HG03135 (cell line): Measurements from ENCODE around the gene PCSK5.

Source experiments
- ATAC-seq: cut with Tn5 transposase; IDR thresholded peaks from one replicate; pipeline ENCODE4 v1.9.1; 2021; ENCODE audit warnings: mild to moderate bottlenecking, moderate library complexity; ENCODE audit not compliant: unreplicated experiment

Gene PCSK5

DNA sequence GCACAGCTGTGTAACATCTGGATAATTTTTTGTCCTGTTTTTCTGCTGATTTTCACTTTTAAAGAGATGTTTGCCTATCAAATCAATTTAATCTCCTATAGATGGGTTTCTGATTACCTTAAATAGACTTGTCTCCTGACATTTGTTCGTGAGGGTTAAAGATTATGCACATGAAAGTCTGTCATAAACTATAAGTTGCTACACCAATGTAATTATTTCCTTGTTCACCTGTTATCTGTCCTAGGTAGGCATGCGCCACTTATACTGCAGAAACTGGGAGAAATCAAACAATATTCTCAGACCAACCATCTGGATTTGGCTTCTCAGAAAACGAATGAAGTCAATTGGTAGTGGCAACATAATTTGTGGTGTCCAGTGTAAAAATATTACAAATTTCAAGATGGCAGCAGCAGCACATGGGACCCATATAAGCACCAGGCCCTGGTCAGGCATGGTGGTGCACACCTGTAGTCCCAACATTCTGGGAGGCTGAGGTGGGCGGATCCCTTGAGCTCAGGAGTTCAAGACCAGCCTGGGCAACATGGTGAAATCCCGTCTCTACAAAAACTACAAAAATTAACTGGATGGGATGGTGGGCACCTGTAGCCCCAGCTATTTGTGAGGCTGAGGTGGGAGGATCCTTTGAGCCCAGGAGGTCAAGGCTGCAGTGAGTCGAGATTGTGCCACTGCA, 483.5 kb downstream of the PCSK5 start:
- no peak for ATAC-seq

DNA sequence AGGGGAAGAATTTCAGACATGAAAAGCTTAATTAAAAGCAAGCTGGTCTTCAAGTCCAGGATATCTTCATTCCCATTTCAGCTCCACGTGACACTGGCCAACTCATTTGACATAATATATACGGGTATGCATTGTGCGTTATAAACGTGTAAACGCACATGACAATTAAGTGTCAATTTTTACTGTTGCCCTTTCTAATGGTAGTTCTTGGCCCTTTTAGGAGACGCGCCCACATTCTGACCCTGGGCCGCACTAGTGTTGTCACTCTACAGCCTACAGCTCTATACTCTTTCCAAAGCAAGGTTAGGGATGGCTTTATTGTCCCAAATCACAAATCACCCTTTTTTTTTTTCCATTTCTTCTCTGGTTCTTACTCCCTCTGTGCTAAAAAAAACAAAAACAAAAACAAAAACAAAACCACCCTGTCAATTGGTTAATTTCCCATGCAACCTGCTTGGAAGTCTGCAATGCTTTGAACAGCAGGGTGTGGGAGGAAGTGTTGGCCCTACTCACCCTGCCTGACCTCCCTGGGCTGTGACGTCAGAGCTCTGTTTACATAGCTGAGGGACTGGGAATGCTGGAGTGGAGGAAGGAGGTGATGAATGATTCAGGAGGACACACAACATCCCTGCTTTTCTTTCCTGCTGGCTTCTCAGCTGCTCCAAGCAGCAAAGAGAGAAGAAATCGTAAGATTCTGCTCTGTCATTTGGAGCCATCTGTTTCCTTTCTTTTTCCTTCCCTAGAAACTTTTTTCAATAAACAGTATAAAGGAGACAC, 484.5 kb downstream of the PCSK5 start:
- no peak for ATAC-seq

DNA sequence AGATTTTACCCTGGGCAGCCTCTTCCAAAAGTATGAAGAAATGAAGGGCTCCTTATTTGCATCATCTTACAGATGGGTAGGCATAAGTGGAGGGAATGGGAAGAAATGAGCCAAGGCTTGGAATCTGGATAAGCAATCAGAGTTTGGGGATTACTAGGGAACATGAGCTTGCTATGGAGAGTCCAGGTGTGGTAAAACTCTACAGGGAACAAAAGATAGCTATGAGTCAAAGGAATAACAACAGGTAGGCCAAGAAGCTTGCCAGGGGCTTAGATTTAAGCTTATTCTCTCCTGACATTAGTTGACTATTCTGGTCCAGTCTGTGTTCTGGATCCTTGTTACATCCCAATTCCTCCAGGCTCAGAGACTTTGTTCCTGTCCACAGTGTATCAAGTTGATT, 487.3 kb downstream of the PCSK5 start:
- no peak for ATAC-seq

DNA sequence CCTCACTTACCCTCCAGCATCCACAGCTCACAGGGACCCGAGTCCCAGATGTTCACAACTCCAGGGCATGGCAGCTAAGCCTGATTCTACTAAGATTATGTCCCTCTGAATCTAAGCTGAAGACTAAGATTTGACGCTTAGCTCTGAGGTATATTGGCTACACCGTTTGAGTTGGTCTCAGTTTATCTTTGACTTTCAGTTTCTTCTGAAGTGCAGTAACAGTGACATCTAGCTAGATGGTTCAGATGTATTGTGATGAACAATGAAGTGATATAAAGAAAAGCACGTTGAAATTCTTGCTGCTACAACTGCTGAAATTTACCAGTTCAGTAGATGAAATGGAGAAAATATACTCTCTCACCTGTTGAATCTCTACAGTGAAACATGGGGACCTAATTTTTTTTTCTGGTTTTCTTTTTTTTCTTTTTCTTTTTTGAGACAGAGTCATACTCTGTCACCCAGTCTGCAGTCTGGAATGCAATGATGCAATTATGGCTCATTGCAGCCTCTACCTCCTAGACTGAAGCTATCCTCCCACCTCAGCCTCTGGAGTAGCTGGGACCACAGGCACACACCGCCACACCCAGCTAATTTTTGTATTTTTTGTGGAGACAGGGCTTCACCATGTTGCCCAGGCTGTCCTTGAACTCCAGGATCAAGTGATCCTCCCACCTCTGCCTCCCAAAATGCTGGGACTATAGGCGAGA, 488.0 kb downstream of the PCSK5 start:
- ATAC-seq, result no peak

DNA sequence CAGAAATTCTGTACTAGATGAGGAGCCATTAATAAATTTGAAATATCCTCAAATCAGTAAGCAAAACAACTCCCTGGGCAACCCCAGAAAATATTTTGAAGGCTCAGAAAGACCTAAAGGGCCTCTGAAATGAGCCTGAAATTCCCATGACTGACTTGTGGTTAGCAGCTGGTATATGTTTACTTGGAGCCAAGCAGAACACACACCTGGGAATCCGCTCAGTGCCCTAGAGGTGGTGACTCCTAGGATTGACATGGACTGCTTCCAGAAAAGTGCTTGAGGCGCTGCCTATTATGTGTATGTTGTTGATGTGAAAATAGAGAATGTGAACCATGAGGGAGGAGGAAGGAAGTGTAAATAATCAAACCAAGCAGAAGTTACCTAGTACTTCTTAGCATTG, 489.0 kb downstream of the PCSK5 start:
- ATAC-seq, result no peak

DNA sequence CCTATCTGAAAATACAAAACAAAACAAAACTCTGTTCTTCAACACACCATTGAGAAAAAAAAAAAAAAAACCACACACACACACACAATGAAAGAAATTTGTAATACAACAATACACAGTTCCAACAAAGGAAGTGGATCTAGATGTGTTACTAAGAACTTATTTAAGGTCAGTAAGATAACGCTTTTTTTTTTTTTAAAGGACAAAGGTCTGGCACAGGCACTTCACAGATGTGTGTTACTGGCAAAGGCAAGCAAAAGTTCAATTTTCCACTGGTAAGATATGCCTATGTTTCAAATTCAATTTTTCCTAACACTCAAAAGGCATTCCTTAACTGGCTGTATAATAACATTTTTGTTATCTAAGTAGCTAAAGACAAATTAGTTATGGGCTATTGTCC, 500.2 kb downstream of the PCSK5 start:
- ATAC-seq, result no peak

DNA sequence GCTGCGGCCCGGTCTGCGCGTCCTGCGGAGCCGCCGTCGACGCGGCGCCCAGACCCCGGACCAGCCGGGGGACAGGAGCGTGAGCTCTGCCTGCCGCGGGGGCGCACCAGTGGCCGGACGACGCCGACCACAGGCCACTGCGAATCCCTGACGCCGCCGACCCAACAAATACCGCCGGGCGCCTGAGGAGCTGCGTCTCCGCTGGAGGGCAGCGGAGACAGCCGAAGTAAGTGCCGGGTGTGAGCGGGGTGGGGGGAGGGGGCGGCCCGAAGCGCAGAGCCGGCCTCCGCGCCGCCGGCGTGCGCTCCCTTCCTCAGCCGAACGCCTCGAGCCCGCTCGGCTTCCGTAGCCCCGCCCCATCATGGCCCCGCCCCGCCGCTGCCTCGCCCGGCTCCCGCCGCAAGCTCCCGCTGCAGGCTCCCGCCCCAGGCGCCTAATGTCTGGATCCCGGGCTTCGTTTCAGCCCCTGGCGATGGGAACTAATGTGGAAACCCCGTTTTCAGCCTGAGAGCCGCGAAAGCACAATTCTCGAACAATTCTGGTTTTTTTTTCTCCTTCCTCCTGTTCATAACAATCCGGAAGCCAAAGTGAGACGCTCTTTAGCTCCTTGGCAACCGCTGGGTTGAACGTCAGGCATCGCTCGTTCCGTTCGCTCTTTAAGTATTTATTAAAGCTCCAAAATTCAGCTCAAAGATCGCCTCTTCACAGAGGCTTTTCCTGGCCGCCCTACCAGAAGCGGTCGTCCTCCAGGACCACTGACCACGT, 503.9 kb downstream of the PCSK5 start, which contains the start of gene RFK:
Gene RFK (minus strand): TSS at position 232 of the 765 bp plus-strand sequence. CDS start 255 bp downstream, outside the sequence.
- ATAC-seq, result peak; percentile 72

DNA sequence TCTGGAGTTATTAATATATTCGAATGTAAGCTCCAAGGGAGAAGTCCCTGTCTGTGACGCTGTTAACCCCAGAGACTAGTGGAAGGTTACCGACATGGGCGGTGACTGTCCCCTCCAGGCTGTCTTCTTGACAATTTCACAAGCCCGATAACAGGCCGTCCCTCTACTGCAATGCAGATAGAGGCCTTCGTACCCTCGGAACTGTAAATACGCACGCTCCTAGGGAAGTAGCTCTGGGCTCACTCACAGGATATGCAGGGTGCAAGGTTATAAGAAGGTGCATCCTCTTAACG, 504.4 kb downstream of the PCSK5 start:
- ATAC-seq, result peak; percentile 63

DNA sequence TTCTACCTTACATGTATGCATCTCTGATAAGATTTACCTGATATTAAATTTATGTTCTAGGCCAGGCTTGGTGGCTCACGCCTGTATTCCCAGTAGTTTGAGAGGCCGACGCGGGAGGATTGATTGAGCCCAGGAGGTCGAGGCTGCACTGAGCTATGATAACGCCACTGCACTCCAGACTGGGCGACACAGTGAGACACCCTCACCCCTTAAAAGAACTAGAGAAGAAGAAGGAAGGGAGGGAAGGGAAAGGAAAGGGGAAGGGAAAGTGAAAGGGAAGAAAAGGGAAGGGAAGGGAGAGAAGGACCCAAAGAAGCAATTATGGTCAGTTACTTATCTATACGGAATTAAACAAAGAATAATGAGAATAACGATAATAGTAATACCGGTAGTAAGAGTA, 504.9 kb downstream of the PCSK5 start:
- no peak for ATAC-seq

DNA sequence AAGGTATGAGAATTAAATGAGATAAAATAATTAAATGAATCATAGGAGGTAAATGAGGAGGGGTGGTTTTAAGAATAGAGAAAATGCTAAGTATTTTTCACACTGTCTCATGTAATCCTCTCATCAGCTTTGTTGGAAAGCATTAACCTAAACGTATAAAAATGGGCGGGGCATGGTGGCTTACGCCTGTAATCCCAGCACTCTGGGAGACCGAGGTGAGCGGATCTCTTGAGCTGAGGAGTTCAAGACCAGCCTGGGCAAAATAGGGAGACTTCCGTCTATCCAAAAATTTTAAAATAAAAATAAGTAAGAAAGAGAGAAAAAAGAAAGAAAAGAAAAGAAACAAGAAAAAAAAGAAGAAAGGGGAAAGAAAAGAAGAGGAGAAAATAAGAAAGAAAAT, 505.7 kb downstream of the PCSK5 start:
- no peak for ATAC-seq

DNA sequence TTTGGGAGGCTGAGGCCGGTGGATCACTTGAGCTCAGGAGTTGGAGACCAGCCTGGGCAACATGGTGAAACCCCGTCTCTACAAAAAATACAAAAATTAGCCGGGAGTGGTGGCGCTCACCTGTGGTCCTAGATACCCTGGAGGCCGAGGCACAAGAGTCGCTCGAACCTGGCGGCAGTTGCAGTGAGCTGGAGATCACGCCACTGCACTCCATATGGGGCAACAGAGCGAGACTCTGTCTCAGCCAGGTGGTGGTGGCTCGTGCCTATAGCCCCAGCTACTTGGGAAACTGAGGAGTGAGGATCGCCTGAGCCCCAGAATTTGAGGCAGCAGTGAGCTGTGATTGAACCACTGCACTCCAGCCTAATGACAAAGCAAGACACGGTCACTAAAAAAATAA, 506.1 kb downstream of the PCSK5 start:
- no peak for ATAC-seq

DNA sequence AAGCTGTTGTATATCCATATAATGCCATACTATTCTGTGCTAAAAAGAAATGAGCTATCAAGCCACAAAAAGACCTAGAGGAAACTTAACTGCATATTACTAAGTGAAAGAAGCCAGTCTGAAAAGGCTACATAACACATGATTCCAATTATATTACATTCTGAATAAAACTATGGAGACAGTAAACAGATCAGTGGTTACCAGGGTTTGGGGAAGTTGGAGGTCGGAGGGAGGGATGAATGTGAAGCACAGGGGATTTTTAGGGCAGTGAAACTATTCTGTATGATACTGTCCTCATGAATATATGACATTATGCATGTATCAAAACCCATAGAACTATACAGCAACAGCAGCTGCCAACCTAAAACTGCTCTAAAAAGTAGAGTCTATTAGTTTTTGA, 509.4 kb downstream of the PCSK5 start:
- ATAC-seq, result no peak

DNA sequence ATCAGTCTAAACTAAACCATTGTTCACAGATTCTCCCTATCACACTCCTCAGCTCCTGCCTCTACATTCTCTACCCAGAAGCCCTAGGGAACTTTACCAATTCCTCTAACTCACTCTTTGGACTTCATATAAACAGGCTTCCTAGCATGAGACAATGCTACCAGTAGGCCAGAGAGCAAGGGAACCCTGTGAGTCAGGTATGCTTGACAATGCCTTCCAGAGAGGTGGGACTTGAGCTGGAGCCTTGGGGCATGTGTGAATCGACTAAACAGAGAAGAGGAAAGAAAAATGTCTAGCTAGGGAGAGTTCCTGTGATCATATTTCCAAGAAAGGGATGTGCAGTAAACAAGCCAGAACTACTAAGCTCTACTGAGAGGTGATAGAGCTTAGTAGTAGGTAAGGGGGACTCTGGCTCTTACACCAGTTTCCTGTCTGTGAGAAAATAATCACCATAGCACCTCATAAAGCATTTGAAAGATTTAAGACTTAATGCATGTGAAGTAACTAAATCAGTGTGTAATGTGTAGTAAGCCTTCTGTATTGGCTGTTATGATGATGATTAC, 510.1 kb downstream of the PCSK5 start:
- no peak for ATAC-seq

DNA sequence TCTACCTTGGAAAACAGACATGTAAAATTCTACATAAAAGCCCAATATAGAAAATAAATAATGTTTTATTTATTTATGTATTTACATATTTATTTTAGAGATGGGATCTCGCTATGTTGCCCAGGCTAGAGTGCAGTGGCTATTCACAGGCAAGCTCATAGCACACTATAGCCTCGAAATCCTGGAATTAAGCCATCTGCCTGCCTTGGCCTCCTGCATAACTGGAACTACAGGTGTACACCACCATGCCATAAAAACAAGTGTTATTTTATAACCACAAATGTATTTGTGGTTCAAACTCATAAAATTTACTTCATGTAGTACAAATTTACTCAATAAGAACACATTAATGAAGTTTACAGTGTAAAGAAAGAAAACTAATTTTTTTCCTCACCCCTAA, 510.7 kb downstream of the PCSK5 start:
- ATAC-seq, result no peak

DNA sequence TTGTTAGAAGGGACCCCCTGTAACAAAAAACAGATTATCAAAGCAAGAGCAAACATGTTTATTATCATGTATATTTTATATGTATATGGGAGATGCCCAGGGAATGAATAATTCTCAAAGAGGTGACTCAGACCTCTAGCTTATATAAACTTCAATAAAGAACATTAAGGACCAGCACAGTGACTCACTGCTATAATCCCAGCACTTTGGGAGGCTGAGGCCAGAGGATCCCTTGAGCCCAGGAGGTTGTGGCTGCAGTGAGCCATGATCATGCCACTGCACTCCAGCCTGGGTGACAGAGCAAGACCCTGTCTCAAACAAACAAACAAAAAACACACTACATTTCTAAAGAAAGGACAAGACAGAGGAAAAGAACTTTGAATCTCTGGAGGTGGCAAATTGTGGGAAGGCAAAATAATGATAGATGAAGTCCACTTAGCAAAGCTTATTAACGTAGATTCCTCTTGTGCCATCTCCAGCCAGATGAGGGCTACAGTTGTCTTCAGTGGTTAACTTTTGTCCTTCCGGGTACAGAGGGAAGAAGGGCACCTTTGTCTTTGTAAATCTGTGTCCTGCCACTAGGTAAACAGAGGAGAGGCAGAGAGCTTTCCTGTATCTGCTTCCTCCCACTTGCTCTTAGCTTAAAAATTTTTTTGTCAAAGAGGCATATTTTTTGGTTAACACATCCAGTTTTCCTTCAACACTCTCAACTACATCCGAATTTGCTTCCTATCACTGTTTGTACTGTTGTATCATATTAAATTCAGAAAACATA, 511.3 kb downstream of the PCSK5 start:
- ATAC-seq, result no peak

DNA sequence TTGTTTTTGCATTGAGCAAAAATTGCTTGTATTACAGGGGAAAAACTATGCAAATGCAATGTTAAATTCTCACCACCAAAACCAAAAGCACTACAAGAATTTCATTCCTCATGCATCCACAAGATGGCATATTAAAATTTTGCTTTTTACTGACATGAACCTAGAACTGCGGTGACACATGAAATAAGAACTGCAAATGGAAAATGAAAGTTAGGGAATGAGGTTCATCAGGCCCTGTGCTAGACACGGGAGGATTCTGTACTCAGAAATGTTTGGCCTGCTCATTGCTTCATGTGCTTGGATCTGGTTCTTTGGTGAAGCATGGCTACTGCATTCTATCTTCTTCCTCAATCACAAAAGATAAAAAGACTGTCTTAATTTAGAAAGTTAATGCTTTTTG, 512.9 kb downstream of the PCSK5 start:
- ATAC-seq, result peak; percentile 74

DNA sequence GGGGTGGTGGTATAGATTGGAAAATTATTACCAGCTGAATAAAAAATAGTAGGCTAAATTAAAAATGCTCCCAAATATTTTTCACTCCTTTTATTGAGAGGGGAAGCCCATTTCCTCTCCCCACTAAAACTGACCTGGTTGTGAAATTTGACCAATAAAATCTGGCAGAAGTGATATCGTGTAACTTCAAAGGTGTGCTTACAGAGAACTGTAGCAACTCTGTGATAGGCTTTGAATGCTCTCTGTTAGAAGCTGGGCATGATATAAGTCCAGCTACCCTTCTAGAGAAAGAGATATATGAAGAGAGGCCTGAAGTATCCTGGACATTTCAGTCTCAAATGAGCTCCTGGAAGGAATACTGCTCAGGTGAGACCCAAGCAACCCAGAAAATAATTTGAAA, 513.9 kb downstream of the PCSK5 start:
- ATAC-seq, result no peak

DNA sequence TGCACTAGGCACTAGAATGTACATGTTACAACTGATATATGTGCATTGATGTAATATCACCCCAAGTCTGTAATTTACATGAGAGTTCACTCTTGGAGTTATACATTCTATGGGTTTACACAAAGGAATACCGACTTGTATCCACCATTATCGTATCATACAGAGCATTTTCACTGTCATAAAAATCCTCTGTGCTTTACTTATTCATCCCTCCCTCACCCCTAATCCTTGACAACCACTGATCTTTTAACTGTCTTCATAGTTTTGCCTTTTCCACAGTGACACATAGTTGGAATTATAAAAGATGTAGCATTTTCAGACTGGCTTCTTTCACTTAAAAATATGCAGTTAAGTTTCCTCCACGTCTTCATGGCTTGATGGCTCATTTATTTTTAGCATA, 514.9 kb downstream of the PCSK5 start:
- ATAC-seq, result no peak

DNA sequence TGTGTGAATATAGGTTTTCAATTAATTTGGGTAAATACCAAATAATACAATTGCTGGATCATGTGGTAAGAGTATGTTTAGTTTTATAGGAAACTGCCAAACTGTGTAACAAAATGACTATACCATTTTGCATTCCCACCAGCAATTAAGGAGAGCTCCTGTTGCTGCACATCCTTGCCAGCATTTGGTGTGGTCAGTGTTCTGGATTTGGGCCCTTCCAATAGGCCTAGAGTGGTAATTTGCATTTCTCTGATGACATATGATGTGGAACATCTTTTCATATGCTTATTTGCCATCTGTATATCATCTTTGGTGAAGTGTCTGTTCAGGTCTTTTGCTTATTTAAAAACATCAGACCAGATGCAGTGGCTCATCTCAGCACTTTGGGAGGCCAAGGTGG, 515.4 kb downstream of the PCSK5 start:
- no peak for ATAC-seq
